GM12891 (cell line): Measurements from ENCODE around the gene ERFL.

Source experiments
- POLR2A ChIP-seq: IDR thresholded peaks from 2 replicates; pipeline ENCODE4 v1.6.1; 2011; ENCODE audit warnings: low read depth, low read length, control low read depth
- POLR2AphosphoS5 ChIP-seq: IDR thresholded peaks from 2 replicates; pipeline ENCODE4 v1.6.1; 2011; ENCODE audit warnings: low read depth, low read length, control low read depth

GRCh38 chr19:41968751-41969595, 40.7 kb upstream of the ERFL start:
- no peak for TF ChIP-seq POLR2AphosphoS5
- TF ChIP-seq POLR2A = no peak
